ENCODE measurements around the gene HOXC13.

HOXC13 gene

DNA sequence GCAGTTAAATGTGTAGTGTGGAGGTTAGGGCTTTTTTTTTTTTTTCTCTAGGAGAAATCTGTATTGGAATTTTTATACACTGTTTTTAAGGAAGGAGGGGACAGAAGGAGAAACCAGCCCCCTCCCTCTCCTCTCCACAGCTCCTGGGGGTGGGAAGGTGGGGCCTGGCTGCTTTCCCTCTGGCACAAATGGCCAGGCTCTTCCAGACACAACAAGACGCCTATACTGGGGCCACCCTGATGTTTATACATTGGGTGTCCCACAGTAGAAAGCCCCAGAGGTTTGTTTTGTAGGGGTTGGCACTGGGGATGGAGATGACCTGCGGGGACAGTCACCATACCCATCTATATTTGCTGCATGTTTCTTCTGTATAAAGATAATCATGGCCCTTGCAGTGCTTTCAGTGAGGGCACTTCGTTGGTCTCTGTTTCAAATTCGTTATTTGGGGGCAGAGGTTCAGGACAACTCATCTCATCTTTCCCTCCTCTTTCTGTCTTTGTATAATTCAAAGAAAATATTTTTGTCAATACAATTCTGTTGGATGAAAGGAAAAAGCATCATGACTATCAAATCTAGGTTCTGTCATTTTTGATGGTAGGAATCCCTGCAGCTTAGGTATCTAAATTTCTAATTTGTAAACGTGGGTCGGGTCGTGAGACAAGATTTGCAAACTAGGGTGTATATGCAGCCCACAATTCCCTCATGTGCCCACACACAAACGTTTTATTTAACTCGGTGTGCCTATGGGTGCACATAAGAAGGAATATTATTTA is 38.4 kb downstream of the HOXC13 start:
- H3K27me3 Mint-ChIP-seq (ENCODE audit: low read depth): peaks cover 100% of the 10 kb centered on the region
- H3K9me3 Mint-ChIP-seq: no peaks in the 10 kb centered on the region
- TF ChIP-seq, protein P1, sequence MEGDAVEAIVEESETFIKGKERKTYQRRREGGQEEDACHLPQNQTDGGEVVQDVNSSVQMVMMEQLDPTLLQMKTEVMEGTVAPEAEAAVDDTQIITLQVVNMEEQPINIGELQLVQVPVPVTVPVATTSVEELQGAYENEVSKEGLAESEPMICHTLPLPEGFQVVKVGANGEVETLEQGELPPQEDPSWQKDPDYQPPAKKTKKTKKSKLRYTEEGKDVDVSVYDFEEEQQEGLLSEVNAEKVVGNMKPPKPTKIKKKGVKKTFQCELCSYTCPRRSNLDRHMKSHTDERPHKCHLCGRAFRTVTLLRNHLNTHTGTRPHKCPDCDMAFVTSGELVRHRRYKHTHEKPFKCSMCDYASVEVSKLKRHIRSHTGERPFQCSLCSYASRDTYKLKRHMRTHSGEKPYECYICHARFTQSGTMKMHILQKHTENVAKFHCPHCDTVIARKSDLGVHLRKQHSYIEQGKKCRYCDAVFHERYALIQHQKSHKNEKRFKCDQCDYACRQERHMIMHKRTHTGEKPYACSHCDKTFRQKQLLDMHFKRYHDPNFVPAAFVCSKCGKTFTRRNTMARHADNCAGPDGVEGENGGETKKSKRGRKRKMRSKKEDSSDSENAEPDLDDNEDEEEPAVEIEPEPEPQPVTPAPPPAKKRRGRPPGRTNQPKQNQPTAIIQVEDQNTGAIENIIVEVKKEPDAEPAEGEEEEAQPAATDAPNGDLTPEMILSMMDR (IDR thresholded peaks at IDR 0.05; ENCODE audit: unreplicated experiment in 3 of 3): no peak
- H3K4me1 Mint-ChIP-seq: peaks cover 35% of the 10 kb centered on the region
- peak overlapping the region; percentile 39 to 86 (median 55) for H3K4me3 Mint-ChIP-seq
- no peaks in the 10 kb centered on the region for H3K36me3 Mint-ChIP-seq (ENCODE audit: low read depth)
- H3K27ac Mint-ChIP-seq: peak overlapping the region in 2 of 3 experiments; percentile 67 to 100

DNA sequence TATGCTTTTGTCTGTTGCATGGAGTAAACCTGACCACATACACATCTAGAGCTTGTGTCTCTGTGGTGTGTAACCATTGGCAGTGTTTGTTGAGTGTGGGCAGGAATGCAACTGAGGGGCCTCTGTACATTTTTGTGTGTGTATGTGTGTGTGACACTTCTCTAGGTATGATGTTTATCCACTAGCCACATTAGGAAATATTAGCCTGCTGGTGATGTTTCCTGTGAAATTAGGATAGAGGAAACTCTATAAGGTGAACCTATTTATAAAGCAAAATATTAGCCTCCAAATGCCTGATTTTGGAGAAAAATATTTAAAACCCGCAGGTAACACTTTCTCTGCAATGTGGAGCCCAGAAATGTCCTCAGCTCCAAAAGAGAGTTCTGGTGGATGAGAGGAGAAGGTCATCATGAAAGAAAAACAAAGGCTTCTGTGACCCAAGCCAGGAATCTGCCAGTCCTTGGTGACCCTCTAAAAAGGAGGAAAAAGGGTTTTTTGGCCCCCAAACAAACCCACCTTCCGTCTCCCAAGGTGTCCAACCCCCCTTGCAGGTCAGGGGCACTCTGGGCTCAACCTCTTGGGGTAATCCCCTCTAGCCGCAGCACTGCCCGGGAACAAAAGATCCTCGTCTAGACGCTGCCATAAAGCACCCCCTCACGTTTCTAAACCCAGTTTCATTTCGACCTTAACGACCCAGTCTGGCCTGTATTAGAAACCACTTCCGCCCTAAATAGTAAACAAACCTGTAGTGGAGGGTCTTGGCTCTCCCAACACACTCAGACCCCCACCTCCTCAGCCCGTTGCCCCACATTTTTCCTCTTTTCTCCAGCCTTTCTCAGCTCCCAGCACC is 39.2 kb downstream of the HOXC13 start:
- TF ChIP-seq, protein P1 (IDR thresholded peaks at IDR 0.05; ENCODE audit: unreplicated experiment in 3 of 3): no peak

GRCh38 chr12:53978477-53979356 is 40.1 kb downstream of the HOXC13 start:
- peaks cover 100% of the 10 kb centered on the region for H3K27me3 Mint-ChIP-seq (ENCODE audit: low read depth)
- H3K9me3 Mint-ChIP-seq: no peaks in the 10 kb centered on the region
- H3K4me3 Mint-ChIP-seq: peak overlapping the region in 2 of 3 experiments; percentile 60 to 96
- no peaks in the 10 kb centered on the region for H3K36me3 Mint-ChIP-seq (ENCODE audit: low read depth)
- H3K27ac Mint-ChIP-seq: peak overlapping the region; percentile 39 to 100 (median 97)
- TF ChIP-seq, protein P1 (IDR thresholded peaks at IDR 0.05; ENCODE audit: unreplicated experiment in 3 of 3): no peak
- H3K4me1 Mint-ChIP-seq: peaks cover 27% of the 10 kb centered on the region

More for the DNA sequence above, 39.2 kb downstream of the HOXC13 start:
- peak overlapping the region; percentile 39 to 100 (median 97) for H3K27ac Mint-ChIP-seq
- peaks cover 33% of the 10 kb centered on the region for H3K4me1 Mint-ChIP-seq
- H3K4me3 Mint-ChIP-seq: peak overlapping the region in 2 of 3 experiments; percentile 28 to 96
- peaks cover 100% of the 10 kb centered on the region for H3K27me3 Mint-ChIP-seq (ENCODE audit: low read depth)
- no peaks in the 10 kb centered on the region for H3K36me3 Mint-ChIP-seq (ENCODE audit: low read depth)
- no peaks in the 10 kb centered on the region for H3K9me3 Mint-ChIP-seq

- TF ChIP-seq, protein P1 (IDR thresholded peaks at IDR 0.05; ENCODE audit: unreplicated experiment in 3 of 3): no peak
- Mint-ChIP-seq H3K4me1 (peaks cover 29% of the 10 kb centered on the region), H3K27ac (peak overlapping the region; percentile 79 to 100 (median 97)), H3K4me3 (peak overlapping the region; percentile 71 to 99 (median 96)), H3K36me3 (ENCODE audit: low read depth) (no peaks in the 10 kb centered on the region), H3K27me3 (ENCODE audit: low read depth) (peaks cover 100% of the 10 kb centered on the region), H3K9me3 (no peaks in the 10 kb centered on the region)
Observed at GRCh38 chr12:53980104-53980801, 41.6 kb downstream of the HOXC13 start.

Measured in nephron (organoid).